Anterior cingulate cortex (tissue), 58 donors: ENCODE results near the gene FADS2.

Experiments used
- DNase-seq, 58 donors: peaks; one replicate each; lab custom pipeline; 2025; lab: John Stamatoyannopoulos, UW

The FADS2 gene

DNA sequence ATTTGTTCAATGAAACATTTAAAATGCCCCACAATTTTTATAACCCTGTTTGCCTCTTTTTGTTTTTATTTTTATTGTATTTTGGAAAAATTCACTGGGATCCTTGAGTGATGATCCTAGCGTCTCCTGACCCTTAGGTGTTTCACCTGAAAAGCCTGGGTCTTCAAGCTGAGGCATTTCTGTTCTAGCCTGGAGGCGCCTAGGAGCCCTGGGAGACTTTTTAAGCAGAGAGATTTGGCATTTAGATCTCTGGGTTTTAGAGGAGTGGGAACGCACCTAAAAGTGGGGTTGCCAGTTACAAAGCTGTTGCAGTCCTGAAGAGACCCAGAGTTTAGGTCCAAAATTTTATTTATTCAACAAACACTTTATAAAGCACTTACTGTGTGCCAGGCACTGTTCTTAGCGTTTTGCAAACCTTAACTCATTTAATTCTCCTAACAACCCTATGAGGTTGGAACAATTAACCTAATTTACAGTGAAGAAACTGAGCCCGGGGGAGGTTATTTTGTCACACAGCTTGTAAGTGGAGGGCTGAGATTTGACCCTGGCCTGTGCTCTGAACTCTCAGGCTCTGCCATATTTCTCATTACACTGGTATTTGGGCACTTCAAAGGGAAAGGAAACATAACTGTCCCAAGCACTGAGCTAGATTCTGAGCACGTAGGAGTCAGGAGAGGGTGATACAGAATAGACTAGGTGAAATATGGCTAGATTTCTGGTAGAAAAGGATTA is 10.5 kb upstream of the FADS2 start:
- no peak for DNase-seq

DNA sequence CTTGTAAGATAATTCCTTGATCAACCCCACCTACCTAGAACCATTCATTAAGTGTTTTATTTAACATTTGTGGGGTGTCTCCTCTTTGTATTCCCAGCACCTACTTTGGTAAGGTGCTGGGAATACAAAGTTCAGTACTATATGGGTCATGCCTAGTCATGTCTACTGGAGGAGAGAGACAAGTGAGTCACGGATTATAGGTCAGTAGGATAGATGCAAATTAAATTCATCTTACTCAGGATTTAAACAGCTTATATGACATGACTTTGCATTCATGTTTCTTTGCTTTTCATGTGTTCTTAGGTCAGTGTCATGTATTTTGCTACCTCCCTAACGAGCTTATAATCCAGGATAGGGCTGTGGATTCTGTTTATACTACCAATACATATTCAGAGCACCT is 7.9 kb upstream of the FADS2 start:
- DNase-seq, result no peak

DNA sequence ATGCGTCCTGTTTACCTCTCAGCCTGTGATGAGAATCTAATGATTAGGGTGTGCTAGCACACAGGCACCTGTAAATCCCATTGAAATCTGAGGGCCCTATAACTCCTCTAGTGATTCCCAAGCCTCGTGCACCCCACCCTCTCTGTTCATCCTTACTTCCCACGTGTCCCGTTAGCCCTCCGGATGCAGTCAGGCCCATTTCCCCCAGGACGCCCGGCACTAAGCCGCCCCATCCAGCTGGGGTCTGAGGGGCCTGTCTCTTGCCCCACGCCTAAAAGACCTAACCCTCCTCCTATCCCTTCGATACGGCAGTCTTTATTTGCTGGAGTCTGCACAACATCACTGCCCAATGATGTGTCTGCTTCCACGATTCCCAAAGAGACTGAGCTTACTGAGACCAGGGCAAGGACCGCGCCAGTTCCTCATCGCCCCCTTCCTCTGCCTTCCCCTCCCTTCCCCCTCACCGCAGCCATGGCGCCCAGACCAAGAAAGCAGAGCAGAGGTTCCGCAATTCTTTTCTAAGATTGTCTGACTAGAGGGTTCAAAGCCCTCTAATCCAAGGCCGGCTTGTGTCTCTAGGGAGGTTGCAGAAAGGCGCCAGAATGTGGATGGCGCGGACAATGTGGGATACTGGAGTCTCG is 1.1 kb upstream of the FADS2 start:
- DNase-seq, result peak in 15 of 58 donors; percentile 48 to 79 (median 67)

DNA sequence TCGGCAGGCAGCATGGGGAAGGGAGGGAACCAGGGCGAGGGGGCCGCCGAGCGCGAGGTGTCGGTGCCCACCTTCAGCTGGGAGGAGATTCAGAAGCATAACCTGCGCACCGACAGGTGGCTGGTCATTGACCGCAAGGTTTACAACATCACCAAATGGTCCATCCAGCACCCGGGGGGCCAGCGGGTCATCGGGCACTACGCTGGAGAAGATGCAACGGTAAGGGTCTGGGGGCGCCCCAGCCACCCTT is 204 bp downstream of the FADS2 start:
- no peak for DNase-seq

DNA sequence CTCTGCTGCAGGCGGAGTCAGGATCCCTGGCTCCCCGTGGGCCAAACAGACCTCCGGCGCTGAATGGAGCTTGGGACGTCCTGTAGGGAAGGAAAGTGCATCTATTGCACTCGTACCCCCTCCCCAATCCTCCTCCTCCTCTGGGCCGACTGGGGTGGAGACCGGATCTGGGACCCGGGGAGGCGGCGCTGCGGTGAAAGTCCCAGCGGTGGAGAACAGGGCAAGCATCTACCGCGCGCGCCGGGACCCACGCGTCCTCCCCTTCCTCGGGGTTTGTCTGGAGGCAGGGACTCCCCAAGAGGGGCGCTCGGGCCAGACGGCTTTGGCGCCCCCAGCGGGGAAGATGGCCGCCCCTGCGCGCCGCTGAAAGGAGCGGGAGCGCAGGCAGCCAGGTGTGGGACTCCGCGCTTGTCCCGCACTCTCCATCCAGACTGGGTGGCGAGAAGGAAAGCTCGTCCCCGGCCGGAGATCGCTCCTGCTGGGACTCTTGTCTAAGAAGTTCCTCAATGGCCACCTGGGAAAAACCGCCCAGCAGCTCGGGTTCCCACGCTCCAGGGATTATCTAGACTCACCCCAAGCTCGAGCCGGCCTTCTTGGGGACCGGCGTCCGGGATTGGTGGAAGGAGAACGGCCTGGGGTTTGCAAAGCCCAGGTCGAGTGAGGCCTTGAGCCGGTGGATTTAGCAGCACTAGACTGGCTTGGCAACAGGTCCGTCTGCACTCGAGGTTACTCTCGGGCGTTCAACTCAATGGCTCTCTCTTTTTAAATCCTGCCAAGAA is 718 bp downstream of the FADS2 start:
- DNase-seq, result peak in 37 of 58 donors; percentile 20 to 67 (median 41)

DNA sequence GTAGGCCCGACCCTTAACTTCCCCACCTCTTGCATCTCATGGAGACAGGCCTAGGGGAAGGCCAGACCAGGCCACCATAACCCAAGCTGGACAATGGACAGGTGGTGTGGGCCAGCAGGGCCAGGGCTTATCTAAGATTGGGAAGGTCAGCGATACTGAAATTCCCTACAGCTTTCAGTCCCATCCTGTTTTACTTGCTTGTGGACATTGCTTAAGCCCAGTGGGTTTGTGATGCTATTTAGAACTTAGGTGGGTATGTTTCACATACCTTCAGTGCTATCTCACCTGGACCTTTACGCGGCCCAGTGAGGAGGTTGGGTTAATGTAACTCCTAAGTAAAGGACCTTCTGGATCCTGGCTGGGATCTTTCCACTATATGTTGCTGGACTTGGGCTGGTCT is 1.7 kb downstream of the FADS2 start:
- no peak for DNase-seq

DNA sequence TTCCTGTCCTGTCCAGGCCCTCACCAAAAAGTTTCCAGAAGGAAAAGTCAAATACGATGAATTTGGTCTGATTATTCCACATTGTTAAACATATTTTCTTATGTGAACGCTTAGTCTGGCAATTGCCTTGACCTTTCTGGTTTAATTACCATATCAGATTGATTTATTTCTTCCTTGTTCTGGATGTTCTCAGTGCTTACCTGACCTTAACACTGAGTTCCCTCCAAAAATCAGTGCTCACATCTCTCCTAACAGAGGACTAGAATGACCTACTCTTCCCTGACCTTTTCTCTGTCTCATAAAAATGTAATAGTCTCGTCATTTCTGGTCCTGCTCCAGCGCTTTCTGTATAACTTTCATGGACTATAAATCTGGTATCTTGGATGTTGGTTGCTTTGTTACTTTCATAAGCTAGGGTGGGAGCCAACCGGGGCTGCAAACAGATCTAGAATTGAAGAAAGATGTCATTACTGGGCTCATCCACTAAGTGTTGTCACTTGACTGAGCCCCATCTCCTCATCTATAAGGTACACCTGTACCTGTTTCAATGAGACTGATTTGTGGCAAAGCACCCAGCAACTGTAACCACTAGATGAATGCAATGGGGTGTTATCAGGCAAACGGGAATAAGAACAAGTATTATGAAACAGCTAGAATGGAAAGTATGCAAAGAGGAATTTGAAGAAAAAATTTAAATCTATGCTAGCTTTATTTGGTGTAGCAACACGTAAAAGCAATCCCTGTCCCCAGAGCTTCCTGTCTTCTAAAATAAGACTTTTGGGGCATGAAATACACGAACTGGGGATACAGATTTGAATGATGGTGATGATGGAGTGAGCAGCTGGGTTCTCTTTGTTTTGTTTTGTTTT is 2.4 kb downstream of the FADS2 start:
- no peak for DNase-seq

DNA sequence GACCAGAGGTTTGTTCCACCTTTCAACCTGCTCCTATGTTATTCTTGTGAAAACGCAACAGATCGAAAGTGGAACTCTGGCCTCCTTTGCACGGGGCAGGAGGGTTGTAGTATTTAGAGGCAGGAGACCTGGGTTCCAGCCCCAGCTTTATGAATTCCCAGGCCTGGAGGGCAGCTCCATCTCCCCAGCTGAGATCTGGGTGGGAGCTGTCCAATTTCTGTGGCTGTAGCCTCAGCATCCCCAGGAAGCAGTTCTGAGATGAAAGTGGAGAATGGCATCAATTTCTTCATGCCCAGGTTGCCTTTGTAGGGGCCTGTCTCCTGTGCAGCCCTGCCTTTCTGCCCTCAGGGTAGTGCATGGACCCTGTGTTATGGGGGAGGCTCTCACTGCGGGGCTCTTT is 4.1 kb downstream of the FADS2 start:
- DNase-seq, result no peak

DNA sequence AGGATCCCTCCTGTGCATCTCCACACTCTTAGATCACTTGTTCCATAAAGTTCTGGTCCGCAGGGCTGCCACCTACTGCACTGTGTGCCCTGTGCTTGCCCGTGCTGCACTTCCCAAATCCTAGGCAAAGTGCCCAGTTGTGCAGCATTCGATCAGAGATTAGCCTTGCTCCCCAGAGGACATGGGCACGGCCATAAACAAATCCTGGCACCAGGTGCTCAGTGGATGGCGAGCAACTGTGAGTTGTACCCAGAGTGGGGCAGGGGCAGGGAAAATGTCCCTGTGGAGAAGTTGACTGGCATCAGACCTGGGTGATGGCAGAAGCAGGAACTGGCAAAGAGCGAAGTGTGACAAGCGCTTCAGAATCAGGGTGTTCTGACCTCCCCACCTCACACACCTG is 4.7 kb downstream of the FADS2 start:
- DNase-seq, result no peak

DNA sequence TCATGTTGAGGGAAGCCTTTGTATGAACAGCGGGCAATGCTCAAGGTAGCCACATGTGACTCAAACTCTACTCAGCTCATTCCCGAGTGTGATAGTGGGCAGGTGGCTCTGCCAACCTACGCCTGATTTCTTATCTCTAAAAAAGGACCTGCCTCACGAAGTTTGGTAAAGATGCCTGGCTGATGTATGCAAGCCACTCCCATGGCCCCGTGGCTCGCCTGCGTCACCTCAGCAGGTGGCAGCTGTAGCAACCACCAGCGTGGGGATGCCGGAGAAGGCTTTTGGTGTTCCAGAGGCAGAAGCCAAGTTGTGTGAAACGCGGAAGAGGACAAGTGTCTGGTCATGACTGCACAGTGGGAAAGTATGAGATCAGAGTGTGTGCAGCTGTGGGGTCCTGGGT is 5.4 kb downstream of the FADS2 start:
- peak in 3 of 58 donors; percentile 10 to 25 (median 20) for DNase-seq

DNA sequence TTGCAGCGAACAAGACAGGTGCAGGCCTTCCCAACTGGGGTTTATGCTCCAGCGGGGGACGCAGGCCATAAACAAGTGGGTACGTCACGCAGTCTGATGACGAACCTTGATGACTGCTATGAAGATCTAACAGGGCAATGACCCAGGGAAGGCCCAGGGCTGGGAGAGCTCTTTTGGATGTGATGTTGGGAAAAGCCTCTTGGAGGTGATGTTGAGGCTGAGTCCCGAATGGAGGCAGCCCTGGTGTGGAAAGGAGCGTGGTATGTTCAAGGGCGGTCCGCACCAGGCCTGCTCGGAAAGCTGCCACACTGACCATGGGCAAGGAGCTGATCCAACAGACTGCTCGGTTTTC is 5.8 kb downstream of the FADS2 start:
- DNase-seq, result no peak

DNA sequence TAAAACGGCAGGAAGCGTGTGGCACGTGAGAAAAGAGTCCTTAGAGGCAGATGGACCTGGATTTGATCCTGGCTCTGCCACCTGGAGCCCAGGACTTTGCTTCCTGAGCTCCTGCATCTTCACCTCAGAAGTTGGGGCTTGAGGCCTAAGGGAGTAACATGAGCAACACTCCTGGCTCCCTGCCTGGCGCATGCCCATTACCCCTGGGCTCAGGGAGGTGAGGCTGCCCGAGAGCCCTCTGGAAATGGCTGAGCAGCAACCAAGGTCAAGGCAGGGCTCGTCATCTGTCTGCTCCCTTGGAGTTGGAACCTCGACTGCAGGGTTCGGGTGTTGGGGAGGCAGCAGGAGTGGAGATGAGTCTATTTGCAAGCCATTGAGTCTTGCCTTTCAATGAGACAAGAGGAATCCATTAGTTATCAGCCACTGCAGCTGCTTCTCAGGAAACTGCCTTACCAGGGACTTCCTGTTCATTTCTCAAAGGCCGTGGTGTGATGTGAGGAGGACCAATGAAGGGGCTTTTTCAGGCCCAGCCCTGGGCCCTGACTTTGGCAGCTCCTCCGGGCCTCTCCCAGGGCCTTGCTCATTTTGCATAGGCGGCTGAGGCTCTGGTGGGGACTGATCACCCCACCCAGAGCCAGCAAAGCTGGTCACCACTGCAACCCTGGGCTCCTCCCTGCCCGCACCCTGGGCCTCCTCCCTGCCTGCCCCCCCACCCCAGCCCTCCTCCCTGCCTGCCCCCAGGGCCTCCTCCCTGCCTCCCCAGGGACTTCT is 6.4 kb downstream of the FADS2 start:
- peak in 32 of 58 donors; percentile 19 to 67 (median 40) for DNase-seq

DNA sequence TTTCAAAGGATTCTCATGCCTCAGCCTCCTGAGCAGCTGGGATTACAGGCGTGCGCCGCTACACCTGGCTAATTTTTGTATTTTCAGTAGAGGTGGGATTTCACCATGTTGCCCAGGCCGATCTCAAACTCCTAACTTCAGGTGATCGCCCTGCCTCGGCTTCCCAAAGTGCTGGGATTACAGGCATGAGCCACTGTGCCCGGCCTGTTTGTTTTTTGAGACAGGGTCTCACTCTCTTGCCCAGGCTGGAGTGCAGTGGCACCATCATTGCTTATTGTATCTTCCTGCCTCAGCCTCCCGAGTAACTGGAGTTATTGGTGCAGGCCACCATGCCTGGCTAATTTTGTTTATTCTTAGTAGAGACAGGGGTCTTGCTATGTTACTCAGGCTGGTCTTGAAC is 8.1 kb downstream of the FADS2 start:
- DNase-seq, result no peak

DNA sequence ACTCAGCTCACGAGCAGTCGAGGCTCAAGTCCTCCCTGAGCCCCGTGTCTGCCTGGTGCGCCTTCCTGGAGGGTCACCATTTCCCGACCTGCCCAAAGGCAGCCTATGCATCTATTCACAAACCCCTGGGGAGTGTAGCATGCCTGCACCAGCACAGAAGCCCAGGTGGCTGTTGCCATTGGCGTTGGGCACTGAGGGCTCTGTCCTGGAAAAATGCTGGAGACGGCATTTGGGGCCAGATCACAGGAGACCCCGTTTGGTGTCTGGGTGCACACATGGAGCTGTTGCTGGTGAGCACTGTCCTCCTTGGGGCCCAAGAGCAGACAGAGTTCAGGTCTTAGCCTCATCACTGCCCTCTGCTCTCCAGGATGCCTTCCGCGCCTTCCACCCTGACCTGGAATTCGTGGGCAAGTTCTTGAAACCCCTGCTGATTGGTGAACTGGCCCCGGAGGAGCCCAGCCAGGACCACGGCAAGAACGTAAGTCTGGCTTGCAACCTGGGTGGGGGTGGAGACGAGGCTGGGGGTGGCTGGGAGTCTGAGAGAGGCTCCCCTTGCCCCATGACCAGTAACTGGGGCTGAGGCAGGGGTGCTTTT is 9.4 kb downstream of the FADS2 start:
- no peak for DNase-seq

DNA sequence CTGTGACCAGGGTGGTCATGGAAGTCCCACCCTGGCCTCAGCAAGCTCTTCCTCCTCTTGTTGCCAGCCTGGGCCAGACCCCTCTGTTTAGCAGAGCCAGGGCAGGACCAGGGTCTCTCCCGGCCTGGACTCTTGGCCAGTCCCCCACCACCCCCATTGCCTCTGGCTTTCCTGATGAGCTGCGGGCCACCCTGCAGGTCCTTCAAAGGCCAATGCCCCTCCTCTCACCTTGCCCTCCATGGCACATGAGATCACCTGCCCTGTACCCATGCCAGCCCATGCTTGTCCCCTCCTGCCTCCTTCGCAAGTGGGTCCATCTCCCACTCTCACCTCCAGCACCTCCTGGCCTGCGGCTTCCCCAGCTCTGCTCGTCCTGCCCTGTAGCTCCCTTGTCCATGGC is 10.4 kb downstream of the FADS2 start:
- no peak for DNase-seq

DNA sequence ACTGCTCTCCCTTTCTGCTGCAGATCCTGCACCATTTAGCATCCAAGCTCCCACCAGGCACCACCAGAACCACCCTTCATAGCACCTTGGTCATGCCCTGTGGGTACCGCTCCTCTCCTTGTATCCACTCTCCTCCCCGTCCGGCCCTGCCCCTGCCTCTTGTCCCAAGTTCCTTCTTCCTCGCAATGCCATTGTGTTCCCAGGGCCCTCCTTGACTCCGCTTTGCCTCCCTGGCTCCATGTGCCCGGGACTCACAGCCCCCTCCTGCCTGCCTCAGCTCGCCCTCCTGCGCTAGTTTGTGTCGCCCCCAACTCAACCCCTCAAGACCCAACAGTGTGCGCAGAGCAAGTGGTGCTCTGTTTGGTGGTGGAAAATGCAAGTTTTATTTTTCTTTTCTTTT is 10.8 kb downstream of the FADS2 start:
- DNase-seq, result no peak

DNA sequence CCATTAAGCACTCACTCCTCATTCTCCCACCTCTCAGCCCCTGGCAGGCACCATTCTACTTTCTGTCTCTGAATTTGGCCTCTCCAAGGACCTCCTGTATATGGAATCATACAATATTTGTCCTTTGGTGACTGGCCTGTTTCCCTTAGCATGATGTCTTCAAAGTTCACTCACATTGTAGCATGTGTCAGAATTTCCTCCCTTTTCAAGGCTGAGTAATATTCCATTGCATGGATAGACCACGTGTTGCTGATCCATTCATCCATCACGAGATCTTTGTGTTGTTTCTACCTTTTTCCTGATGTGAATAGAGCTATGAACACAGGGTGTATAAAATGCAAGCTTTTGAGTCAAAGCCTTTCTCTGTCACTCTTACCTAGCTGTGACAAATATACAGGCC is 11.6 kb downstream of the FADS2 start:
- no peak for DNase-seq

DNA sequence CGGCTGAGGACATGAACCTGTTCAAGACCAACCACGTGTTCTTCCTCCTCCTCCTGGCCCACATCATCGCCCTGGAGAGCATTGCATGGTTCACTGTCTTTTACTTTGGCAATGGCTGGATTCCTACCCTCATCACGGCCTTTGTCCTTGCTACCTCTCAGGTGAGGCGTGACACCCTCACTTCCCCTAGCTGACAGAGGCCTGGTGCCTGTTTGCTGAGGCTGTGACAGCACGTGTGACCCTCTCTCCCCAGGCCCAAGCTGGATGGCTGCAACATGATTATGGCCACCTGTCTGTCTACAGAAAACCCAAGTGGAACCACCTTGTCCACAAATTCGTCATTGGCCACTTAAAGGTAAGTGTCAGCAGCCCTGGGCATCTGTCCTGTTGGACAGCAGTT is 12.3 kb downstream of the FADS2 start:
- no peak for DNase-seq

DNA sequence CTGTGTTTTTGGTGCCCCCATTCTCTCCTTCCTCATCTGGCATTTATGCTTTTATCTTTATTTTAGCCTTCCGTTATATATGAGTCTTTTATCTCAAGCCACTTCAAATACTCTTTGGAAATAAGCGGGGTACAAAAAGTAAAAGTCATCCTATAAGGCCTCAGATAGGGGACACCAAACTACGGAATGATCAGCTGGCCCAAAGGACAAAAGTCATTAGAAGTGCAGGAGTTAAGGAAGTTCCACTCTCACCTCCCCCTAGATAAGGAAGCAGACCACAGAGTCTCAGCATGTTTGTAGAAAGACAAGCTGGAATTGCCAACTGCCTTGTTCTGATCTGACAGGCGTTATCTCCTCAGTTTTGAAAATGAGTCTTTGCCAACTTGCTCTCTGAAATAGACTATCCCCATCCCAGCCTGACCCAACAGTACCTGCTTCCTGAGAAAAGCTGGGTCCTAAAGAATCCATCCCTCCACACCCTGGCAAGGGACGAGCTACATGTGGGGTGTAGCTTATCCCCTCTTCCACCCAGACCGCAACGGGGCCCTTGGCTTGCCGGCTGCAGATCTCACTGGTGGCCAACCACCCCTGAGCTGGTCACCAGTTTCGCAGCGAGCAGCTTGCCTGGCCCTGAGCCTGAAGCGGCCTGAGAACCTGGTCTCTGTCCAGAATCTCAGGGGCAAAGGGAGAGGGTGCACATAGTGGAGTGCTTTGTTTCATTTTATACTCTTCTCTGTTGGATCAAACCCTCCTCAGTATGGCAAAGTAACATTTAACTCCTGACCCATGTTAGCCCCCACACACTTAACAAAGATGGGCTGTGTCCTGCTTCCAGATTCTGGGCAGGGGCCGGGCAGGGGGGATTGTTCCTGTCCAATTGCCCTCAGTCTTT is 13.8 kb downstream of the FADS2 start:
- DNase-seq, result peak in 38 of 58 donors; percentile 11 to 76 (median 46)
